Dendritic cell treated with granulocyte-macrophage colony-stimulating factor and Interleukin-4, amounts not matched to agents 40 ng/mL and 50 ng/mL, for 4 days (primary cell): ENCODE measurements around the gene ZAR1.

Experiments used
- H3K27ac Mint-ChIP-seq: one replicate; pipeline ENCODE4 v1.8.0; 2022; ENCODE audit warnings: mild to moderate bottlenecking, mixed read lengths
- H3K27me3 Mint-ChIP-seq: one replicate; pipeline ENCODE4 v1.8.0; 2022; ENCODE audit warnings: mild to moderate bottlenecking, mixed read lengths
- H3K36me3 Mint-ChIP-seq: one replicate; pipeline ENCODE4 v1.8.0; 2022; ENCODE audit warnings: low read depth, mixed read lengths
- H3K4me1 Mint-ChIP-seq: one replicate; pipeline ENCODE4 v1.8.0; 2022; ENCODE audit warnings: low read depth, mixed read lengths
- H3K4me3 Mint-ChIP-seq: one replicate; pipeline ENCODE4 v1.8.0; 2022; ENCODE audit warnings: mild to moderate bottlenecking, moderate library complexity, mixed read lengths
- H3K9me3 Mint-ChIP-seq: one replicate; pipeline ENCODE4 v1.8.0; 2022; ENCODE audit warnings: mixed read lengths
- intact Hi-C: fragments of 100-400 bp; cut with micrococcal nuclease; formaldehyde crosslinking; loops from one replicate; pipeline ENCODE4 v1.15.0; 2022

ZAR1 gene

DNA sequence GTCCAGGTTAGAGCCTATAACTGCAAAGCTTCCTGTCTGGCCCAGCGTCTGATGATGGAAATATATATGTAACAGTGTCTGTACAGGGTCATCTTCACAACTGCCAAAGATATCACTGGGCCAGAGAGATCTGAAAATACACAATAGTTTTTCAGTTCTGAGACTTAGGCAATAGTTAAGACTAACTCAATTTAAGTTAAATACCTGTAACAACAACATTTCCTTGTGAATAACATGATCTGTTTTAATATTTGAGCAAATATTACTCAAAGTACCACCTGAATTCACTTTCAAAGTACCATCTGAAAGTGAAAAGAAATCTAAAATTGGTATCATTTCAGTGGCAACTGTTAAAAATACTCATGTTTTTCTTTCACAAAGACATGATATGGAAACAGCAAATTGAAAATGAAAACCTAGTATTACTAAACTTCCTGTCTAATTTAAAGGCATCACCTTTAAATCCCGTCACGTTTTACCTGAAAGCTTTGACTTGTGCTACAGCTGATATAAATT, 9.6 kb downstream of the ZAR1 start:
- Mint-ChIP-seq H3K27ac (no peak overlapping the region), H3K9me3 (no peaks in the 10 kb centered on the region), H3K36me3 (peaks cover 48% of the 10 kb centered on the region), H3K4me3 (no peak overlapping the region), H3K4me1 (no peaks in the 10 kb centered on the region), H3K27me3 (peaks cover 1% of the 10 kb centered on the region)
- intact Hi-C loops: no loop called here

DNA sequence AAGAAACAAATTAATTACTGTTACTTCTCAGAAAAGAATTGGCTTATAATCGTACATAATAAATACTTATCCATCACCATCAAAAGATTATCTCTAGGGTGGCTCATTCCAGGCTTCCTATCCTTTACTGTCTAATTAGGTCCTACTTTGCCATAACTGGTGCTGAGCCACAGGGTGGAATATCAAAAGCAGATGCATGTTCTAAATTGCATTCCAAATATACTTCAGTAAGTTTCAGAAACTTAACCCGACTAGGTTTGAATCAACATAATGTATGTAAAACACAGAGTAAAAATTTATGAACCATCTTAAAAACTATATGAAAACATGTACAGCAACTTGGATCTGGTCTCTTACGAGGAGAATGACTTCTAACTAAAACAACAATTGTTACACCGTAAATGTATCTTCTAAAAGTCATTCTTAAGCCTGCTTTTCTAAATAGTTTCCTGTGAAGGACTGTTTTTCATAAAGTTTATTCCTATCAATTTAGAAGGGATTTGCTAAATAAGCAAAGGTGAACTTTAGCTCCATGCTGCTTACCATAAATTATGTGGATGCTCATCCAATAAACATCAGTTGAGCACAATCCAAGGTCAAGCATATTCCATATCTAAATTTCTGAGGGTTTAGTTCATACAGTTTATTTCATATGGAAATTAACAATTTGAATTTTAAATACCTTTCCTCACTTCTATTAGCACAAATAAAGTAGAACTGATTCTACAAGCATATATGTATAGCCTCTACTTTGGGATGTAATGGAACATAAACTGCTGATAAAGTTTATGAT, 13.4 kb downstream of the ZAR1 start:
- intact Hi-C loops: no loop called here
- Mint-ChIP-seq H3K9me3 (no peaks in the 10 kb centered on the region), H3K36me3 (peaks cover 55% of the 10 kb centered on the region), H3K27me3 (no peaks in the 10 kb centered on the region), H3K4me3 (no peak overlapping the region), H3K27ac (no peak overlapping the region), H3K4me1 (no peaks in the 10 kb centered on the region)

DNA sequence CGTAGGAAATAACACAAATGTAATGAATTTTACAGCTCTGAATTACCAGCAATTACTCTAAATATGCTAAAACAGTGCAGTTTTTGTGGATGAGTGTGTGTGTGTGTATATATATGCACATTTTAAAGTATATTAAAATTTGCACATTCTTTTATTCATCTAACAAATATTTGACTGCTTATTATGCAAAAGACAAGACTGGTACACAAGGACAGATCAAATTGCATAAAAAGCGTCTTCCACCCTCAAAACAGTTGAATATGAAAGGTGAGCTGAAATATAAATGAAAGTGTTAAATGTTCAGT, 13.9 kb downstream of the ZAR1 start:
- intact Hi-C loops: no loop called here
- Mint-ChIP-seq H3K9me3 (no peaks in the 10 kb centered on the region), H3K27ac (no peak overlapping the region), H3K27me3 (no peaks in the 10 kb centered on the region), H3K36me3 (peaks cover 55% of the 10 kb centered on the region), H3K4me1 (no peaks in the 10 kb centered on the region), H3K4me3 (no peak overlapping the region)

DNA sequence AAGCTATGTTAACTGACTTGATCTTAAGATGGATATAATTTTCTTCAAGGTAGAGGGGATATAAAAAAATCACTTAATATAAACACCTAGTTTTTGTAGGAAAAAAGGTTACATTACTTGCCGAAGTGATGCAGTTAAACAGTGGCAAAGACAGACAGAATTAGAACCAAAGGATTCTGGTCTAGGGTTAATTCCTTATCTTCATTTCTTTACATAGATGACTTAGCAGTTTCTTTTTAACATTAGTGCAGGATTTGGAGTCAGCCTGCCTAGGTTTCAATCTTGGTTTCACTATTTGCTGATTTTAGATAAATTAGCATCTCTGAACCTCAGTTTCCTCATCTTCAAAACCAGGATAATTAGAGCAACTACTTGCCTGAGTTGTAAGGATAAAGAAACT, 14.3 kb downstream of the ZAR1 start:
- no peaks in the 10 kb centered on the region for H3K9me3 Mint-ChIP-seq
- intact Hi-C loops: no loop called here
- no peak overlapping the region for H3K27ac Mint-ChIP-seq
- no peak overlapping the region for H3K4me3 Mint-ChIP-seq
- peaks cover 55% of the 10 kb centered on the region for H3K36me3 Mint-ChIP-seq
- H3K27me3 Mint-ChIP-seq: no peaks in the 10 kb centered on the region
- H3K4me1 Mint-ChIP-seq: no peaks in the 10 kb centered on the region

DNA sequence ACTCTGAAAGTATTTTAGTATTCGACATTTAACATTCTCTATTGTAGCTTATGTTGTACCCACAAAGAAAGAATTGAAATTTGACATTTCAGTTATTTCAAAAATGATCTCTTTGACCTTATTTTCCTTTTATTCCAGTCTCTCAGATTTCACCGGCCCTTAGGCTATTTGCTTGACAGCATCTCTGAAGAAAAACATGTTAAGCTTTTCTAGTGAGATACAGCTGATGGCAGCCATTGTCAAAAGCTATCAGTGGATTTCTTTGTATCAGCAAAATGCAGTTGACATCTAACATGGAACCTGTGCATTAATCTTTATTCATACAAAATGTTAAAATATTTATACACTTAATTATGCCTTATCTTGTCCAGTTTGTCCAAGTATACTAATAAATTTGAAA, 16.7 kb downstream of the ZAR1 start:
- H3K4me3 Mint-ChIP-seq: no peak overlapping the region
- H3K27ac Mint-ChIP-seq: no peak overlapping the region
- intact Hi-C loops: no loop called here
- H3K4me1 Mint-ChIP-seq: no peaks in the 10 kb centered on the region
- H3K27me3 Mint-ChIP-seq: no peaks in the 10 kb centered on the region
- no peaks in the 10 kb centered on the region for H3K9me3 Mint-ChIP-seq
- H3K36me3 Mint-ChIP-seq: peaks cover 62% of the 10 kb centered on the region

DNA sequence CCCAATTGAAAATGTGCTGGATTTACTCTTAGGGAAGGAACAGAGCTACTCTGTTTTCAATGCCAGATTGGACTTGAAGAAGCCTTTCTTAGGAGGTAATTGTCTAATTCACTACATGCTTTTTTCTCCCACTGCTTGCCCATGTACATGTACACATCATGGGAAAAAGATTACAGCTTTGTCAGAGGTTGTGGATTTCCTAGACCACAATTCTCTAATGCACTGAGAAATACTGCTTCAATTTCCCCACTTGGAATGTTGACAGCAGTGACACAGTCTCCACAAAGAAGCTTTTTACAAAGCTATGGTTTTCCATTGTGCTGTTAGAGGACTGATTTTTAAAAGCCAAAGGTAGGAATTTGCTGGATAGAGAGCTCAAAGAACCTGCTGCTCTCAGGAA, 19.5 kb downstream of the ZAR1 start:
- Mint-ChIP-seq H3K4me3 (no peak overlapping the region), H3K27ac (no peak overlapping the region), H3K9me3 (no peaks in the 10 kb centered on the region), H3K4me1 (no peaks in the 10 kb centered on the region), H3K27me3 (no peaks in the 10 kb centered on the region), H3K36me3 (peaks cover 72% of the 10 kb centered on the region)
- intact Hi-C loops: no loop called here

DNA sequence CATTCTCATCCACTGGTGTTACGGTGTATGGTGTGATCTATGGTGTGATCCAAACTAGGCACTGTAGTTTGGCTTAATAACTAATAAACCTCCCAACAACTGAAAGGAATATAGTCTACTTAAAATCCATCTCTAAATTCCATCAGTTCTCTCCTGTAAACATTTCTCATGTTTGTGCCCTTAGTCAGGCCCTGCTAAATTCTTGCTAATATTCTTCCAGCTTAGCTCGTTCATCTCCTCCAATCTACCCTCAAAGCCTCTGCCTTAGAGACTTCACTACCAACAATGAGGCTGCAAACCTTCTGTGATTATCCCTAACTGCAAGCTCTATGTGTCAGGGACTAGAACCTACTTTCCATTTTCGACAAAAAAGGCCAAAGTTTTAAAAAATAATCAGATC, 28.1 kb downstream of the ZAR1 start:
- Mint-ChIP-seq H3K27me3 (no peaks in the 10 kb centered on the region), H3K4me3 (no peak overlapping the region), H3K9me3 (no peaks in the 10 kb centered on the region), H3K27ac (no peak overlapping the region), H3K4me1 (no peaks in the 10 kb centered on the region), H3K36me3 (peaks cover 70% of the 10 kb centered on the region)
- intact Hi-C loops: no loop called here

DNA sequence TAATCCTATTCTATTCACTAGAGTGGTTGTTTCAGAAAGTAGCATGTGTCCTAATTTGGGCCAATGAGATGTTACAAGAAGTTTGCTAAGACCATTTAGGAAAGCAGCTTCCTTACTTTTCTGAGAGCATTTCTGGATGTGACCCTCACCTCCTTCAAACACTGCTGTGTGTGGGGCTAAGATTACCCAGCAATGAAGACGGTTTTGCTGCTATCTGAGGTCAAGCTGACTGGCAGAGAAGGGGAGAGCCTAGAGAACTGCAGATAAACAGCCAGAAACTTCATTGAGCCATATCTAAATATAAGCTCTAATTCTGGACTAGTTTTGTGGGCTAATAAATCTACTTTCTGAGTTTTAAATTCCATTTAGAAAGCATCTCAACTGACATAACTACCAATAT, 36.4 kb downstream of the ZAR1 start:
- peaks cover 90% of the 10 kb centered on the region for H3K36me3 Mint-ChIP-seq
- no peaks in the 10 kb centered on the region for H3K27me3 Mint-ChIP-seq
- intact Hi-C loops: loop anchor here (5.0 kb wide), 1 partner anchor 41 kb away; no protein-coding TSS in a partner anchor
- no peaks in the 10 kb centered on the region for H3K4me1 Mint-ChIP-seq
- H3K27ac Mint-ChIP-seq: no peak overlapping the region
- H3K4me3 Mint-ChIP-seq: no peak overlapping the region
- H3K9me3 Mint-ChIP-seq: no peaks in the 10 kb centered on the region

DNA sequence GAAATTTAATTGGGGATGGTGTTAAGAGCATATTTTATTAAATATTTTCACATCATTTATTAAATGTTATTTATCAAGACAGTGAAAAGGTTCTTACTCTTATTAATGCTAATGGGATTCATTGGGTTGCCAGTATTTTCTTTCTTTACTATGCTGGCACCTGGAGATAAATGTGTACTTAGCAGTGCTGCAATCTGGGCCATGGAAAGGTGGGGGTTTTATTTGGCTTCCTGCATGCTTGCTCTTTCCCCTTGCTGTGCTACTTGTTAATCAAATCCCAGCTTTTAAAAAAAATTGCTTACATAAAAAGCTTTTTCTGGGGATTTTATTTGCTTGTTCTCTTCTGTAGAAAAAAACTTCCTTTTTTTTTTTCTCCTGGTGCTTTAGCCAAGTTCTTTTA, 48.3 kb downstream of the ZAR1 start:
- intact Hi-C loops: no loop called here
- H3K4me1 Mint-ChIP-seq: peaks cover 11% of the 10 kb centered on the region
- H3K27ac Mint-ChIP-seq: peak overlapping the region; percentile 38

DNA sequence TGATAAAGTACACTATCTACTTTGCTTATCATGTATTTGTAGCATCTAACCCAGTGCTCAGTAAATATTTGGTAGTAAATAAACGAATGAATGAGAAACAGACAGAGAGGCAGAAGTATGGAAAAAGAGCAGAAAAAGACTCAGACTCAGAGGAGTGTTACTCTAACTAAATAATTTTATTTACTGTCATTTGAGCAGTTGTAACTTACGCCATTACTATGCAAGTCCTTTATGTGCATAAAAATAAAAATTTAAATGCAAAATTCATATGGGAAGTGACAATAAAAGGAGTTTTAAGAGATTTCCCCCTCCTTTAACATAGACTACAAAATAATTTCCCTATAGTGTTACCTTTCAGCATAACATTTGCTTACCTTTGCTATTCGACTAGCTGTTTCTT, 49.5 kb downstream of the ZAR1 start:
- Mint-ChIP-seq H3K27me3 (no peaks in the 10 kb centered on the region), H3K4me3 (no peak overlapping the region), H3K9me3 (no peaks in the 10 kb centered on the region), H3K4me1 (peaks cover 11% of the 10 kb centered on the region), H3K27ac (no peak overlapping the region), H3K36me3 (peaks cover 69% of the 10 kb centered on the region)
- intact Hi-C loops: no loop called here

More for the DNA sequence above, 48.3 kb downstream of the ZAR1 start:
- Mint-ChIP-seq H3K27me3 (no peaks in the 10 kb centered on the region), H3K36me3 (peaks cover 67% of the 10 kb centered on the region), H3K9me3 (no peaks in the 10 kb centered on the region), H3K4me3 (no peak overlapping the region)

DNA sequence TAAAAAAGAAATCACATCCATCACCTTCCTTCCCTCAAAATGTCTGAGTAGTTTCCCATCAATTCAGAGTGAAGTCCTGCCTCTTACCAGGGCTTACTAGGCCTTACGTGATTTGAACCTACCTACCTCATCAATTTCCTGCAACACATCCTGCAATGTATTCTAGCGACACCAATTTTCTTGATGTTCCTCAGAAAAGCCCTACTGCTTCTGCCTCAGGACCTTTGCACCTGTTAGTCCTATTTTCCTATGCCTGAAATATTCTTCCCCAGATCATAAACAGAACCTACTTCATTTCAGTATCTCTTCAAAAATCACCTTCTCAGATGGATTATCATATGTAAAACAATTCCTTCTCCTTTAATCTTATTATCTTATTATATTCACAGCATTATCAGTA, 52.8 kb downstream of the ZAR1 start:
- Mint-ChIP-seq H3K4me3 (no peak overlapping the region), H3K27me3 (no peaks in the 10 kb centered on the region), H3K9me3 (no peaks in the 10 kb centered on the region), H3K27ac (no peak overlapping the region), H3K36me3 (peaks cover 80% of the 10 kb centered on the region), H3K4me1 (peaks cover 11% of the 10 kb centered on the region)
- intact Hi-C loops: no loop called here

DNA sequence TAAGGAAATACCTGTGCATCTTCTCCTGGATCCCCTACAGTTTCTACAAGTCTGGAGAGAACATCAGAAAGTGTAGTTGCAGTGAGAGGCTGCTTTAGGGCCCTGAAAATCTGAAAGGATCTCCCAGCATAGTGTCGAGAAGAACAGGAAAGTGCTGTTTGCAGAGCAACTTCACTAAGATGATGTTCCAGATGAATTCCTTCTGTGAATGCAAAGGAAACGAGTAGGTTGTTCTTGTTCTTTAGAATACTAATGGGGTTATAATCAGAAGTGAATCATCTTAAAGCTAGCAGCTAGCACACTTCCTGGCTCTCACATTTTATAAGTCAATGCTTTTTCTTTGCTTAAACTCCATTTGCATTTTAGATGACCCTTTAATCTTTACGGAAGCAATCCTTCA, 53.7 kb downstream of the ZAR1 start:
- no peaks in the 10 kb centered on the region for H3K27me3 Mint-ChIP-seq
- H3K9me3 Mint-ChIP-seq: no peaks in the 10 kb centered on the region
- H3K36me3 Mint-ChIP-seq: peaks cover 88% of the 10 kb centered on the region
- H3K4me1 Mint-ChIP-seq: peaks cover 5% of the 10 kb centered on the region
- H3K27ac Mint-ChIP-seq: no peak overlapping the region
- H3K4me3 Mint-ChIP-seq: no peak overlapping the region
- intact Hi-C loops: no loop called here
